Vagina (tissue), 2 donors: ENCODE measurements around the gene DRG2.

Experiments used
- CTCF ChIP-seq, 3 experiments: fragments of 450-650 bp in 2 of 3; fragments of 200-600 bp in 1 of 3; sonication (generic) in 1 of 3; IDR thresholded peaks; one replicate each; pipeline ENCODE4 v1.5.1; 2017 to 2019; ENCODE audit warnings: antibody characterized with exemption in 3 of 3, mild to moderate bottlenecking in 2 of 3, moderate library complexity in 2 of 3
- POLR2A ChIP-seq, 2 donors: fragments of 450-650 bp; IDR thresholded peaks; one replicate each; pipeline ENCODE4 v1.6.1; 2017; ENCODE audit warnings: antibody characterized with exemption in 2 of 2, mild to moderate bottlenecking in 2 of 2, moderate library complexity in 2 of 2
- POLR2AphosphoS5 ChIP-seq, 2 donors: sonication (generic); formaldehyde crosslinking; IDR thresholded peaks; one replicate each; pipeline ENCODE4 v1.9.0; 2017; ENCODE audit warnings: antibody characterized with exemption in 2 of 2, mild to moderate bottlenecking in 2 of 2, low read depth in 1 of 2; ENCODE audit not compliant: insufficient read depth in 1 of 2

GRCh38 chr17:18065546-18065945 lies 22.2 kb upstream of the DRG2 start:
- TF ChIP-seq CTCF (IDR thresholded peaks at IDR 0.05) (no peak), POLR2A (IDR thresholded peaks at IDR 0.05) (no peak), POLR2AphosphoS5 (IDR thresholded peaks at IDR 0.05; ENCODE audit: insufficient read depth in 1 of 2, low read depth in 1 of 2) (no peak)
